Testis (tissue), 3 donors: ENCODE data around the gene TVP23A. TPM values are rescaled to one million over a fixed set of nuclear protein-coding genes. Genes with fewer than 3 reads are reported as not detected.

Source experiments
- DNase-seq: peaks from one replicate; pipeline ENCODE4 v3.0.0-alpha.2; 2019
- H3K27ac ChIP-seq, 2 donors: fragments of 200-600 bp; sonication (generic); one replicate each; pipeline ENCODE4 v1.5.1; 2019
- H3K27me3 ChIP-seq: fragments of 200-600 bp; sonication (generic); one replicate; pipeline ENCODE4 v1.5.1; 2019
- H3K36me3 ChIP-seq: fragments of 200-600 bp; sonication (generic); one replicate; pipeline ENCODE4 v1.5.1; 2017; ENCODE audit warnings: low read depth; ENCODE audit errors: missing control alignments
- H3K4me1 ChIP-seq: fragments of 200-600 bp; sonication (generic); one replicate; pipeline ENCODE4 v1.5.1; 2019
- H3K4me3 ChIP-seq, 2 donors: fragments of 200-600 bp; sonication (generic); one replicate each; pipeline ENCODE4 v1.5.1; 2017 to 2019
- H3K9me3 ChIP-seq: fragments of 200-600 bp; sonication (generic); one replicate; pipeline ENCODE4 v1.5.1; 2017
- POLR2A ChIP-seq: fragments of 450-650 bp; IDR thresholded peaks from one replicate; pipeline ENCODE4 v1.6.1; 2017; ENCODE audit warnings: antibody characterized with exemption, mild to moderate bottlenecking, moderate library complexity
- WGBS, 2 donors: methylation state at CpG; one replicate each; pipeline ENCODE4 v1.1.5; 2018; 5-methylcytosine and 5-hydroxymethylcytosine counted together
- intact Hi-C: fragments of 100-400 bp; cut with DNase I; formaldehyde crosslinking; loops from one replicate; pipeline ENCODE4 v1.15.1; 2023; ENCODE audit warnings: low total_unique reads
- polyA plus RNA-seq: library from polyadenylated mRNA; stranded (reverse); fragments of 350-450 nt; fragmentation: Illumina TruSeq; extraction: RNeasy Lipid Tissue Mini Kit (QIAGEN cat#74804); gene quantifications from one replicate; pipeline ENCODE4 v1.2.3, GENCODE V29; 2014; ENCODE audit warnings: low read depth, low replicate concordance; ENCODE audit not compliant: insufficient read depth
- total RNA-seq, 2 donors: library from RNA; depleted of rRNA; stranded (reverse); fragments of >200 nt; gene quantifications; one replicate each; pipeline ENCODE4 v1.2.3, GENCODE V29; 2016
- TF ChIP-seq, protein P1 (sequence below), 3 experiments: fragments of 450-650 bp in 2 of 3; fragments of 200-600 bp in 1 of 3; sonication (generic) in 1 of 3; IDR thresholded peaks; one replicate each; pipeline ENCODE4 v1.5.1; 2016 to 2019; ENCODE audit warnings: antibody characterized with exemption in 3 of 3, mild to moderate bottlenecking in 2 of 3, moderate library complexity in 1 of 3

The TVP23A gene
- total and polyA plus RNA-seq, 3 donors from 2014 or later, result 1.7 to 4.2 (median 3.5) TPM

DNA sequence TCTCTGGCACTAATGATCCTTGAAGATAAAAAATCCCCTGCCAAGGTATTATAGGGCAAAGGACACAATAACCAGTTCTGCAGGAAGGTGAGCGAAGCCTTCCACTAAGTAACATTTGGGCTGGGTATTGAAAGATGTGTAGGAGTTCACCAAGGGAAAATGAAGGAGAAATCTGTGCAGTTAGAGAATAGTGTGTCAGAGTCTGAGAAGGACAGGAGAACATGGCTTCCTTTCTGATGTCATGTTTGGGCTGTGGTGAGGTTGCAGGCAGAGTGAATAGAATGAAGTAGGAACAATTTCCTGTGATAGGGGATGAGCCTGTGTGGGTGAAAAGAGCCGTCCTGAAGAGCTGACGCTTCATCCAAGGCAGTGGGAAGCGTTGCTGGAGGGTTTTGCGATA is 34.4 kb upstream of the TVP23A start:
- Histone ChIP-seq H3K4me1 (no peaks in the 10 kb centered on the region), H3K9me3 (no peaks in the 10 kb centered on the region), H3K27me3 (no peaks in the 10 kb centered on the region), H3K27ac (no peak overlapping the region), H3K36me3 (no peaks in the 10 kb centered on the region), H3K4me3 (no peak overlapping the region)
- TF ChIP-seq, protein P1, sequence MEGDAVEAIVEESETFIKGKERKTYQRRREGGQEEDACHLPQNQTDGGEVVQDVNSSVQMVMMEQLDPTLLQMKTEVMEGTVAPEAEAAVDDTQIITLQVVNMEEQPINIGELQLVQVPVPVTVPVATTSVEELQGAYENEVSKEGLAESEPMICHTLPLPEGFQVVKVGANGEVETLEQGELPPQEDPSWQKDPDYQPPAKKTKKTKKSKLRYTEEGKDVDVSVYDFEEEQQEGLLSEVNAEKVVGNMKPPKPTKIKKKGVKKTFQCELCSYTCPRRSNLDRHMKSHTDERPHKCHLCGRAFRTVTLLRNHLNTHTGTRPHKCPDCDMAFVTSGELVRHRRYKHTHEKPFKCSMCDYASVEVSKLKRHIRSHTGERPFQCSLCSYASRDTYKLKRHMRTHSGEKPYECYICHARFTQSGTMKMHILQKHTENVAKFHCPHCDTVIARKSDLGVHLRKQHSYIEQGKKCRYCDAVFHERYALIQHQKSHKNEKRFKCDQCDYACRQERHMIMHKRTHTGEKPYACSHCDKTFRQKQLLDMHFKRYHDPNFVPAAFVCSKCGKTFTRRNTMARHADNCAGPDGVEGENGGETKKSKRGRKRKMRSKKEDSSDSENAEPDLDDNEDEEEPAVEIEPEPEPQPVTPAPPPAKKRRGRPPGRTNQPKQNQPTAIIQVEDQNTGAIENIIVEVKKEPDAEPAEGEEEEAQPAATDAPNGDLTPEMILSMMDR (IDR thresholded peaks at IDR 0.05), result no peak
- TF ChIP-seq POLR2A, result no peak
- intact Hi-C loops, result no loop called here
- 85 to 89% methylated on average over 5 of the region's 5 CpGs for WGBS, 2 donors
- DNase-seq, result no peak

DNA sequence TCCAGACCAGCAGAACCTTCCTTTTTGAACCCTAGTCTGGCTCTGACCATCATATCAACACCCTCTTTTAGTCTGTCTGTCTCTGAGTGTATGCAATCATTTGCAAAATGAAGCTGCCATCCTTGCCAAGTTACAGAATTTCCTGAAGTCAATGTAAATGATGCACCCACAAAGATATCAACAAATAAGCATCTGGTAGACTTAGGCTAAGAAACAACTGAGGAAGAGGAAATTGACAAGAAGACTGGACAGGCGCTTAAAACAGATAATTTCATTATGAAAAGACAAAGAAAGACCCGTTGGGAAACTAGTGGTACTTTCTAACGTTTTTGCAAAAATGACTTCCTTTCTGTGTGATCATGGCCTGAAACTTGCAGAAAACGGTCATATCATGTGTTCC is 33.7 kb upstream of the TVP23A start:
- Histone ChIP-seq H3K4me3 (no peak overlapping the region), H3K36me3 (no peaks in the 10 kb centered on the region), H3K4me1 (no peaks in the 10 kb centered on the region), H3K27ac (no peak overlapping the region), H3K27me3 (no peaks in the 10 kb centered on the region), H3K9me3 (no peaks in the 10 kb centered on the region)
- no peak for DNase-seq
- 69 to 76% methylated on average over 4 of the region's 4 CpGs for WGBS, 2 donors
- intact Hi-C loops, result no loop called here
- TF ChIP-seq POLR2A, result no peak

DNA sequence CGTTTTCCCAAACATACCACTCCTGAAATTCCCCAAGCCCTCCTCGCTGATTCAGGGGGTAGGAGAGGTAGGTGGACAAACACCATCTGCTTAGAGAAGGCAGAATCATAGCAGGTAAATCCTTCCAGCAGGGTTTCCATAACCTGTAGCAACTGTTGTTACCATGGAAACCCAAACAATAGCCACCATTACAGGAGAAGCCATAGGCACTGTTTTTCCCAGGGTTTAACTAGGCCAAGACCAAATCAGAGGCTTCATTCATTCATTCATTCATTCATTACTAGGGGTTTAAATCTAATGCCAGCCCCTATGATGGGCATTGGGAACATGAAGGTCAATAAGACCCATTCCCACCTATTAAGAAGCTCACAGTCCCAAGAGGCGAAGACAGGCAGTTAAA is 32.9 kb upstream of the TVP23A start:
- Histone ChIP-seq H3K27me3 (no peaks in the 10 kb centered on the region), H3K4me3 (no peak overlapping the region), H3K9me3 (no peaks in the 10 kb centered on the region), H3K4me1 (no peaks in the 10 kb centered on the region), H3K36me3 (no peaks in the 10 kb centered on the region), H3K27ac (no peak overlapping the region)
- TF ChIP-seq POLR2A, result no peak
- TF ChIP-seq, protein P1 (IDR thresholded peaks at IDR 0.05), result no peak
- WGBS, 2 donors, result 94 to 95% methylated on average over 3 of the region's 3 CpGs
- no peak for DNase-seq
- intact Hi-C loops, result no loop called here

DNA sequence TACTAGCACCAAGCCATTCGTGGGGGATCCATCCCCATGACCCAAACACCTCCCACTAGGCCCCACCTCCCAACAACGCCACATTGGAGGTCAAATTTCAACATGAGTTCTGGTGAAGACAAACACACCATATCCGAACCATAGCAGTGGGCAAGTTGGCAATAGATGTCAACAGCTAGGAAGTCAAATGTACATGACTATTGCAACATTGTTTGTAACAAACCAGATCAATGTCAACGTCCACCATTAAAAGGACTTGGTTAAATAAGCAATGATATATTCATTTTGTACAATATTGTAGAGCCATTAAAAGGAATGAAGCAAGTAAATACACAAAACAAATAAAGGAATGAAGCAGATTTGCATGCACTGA is 31.9 kb upstream of the TVP23A start:
- intact Hi-C loops, result no loop called here
- Histone ChIP-seq H3K36me3 (no peaks in the 10 kb centered on the region), H3K4me3 (no peak overlapping the region), H3K27me3 (no peaks in the 10 kb centered on the region), H3K27ac (no peak overlapping the region), H3K9me3 (no peaks in the 10 kb centered on the region), H3K4me1 (no peaks in the 10 kb centered on the region)
- TF ChIP-seq, protein P1 (IDR thresholded peaks at IDR 0.05), result no peak
- no peak for TF ChIP-seq POLR2A
- DNase-seq, result no peak
- WGBS, 2 donors, result 76 to 79% methylated on average over 4 of the region's 4 CpGs

DNA sequence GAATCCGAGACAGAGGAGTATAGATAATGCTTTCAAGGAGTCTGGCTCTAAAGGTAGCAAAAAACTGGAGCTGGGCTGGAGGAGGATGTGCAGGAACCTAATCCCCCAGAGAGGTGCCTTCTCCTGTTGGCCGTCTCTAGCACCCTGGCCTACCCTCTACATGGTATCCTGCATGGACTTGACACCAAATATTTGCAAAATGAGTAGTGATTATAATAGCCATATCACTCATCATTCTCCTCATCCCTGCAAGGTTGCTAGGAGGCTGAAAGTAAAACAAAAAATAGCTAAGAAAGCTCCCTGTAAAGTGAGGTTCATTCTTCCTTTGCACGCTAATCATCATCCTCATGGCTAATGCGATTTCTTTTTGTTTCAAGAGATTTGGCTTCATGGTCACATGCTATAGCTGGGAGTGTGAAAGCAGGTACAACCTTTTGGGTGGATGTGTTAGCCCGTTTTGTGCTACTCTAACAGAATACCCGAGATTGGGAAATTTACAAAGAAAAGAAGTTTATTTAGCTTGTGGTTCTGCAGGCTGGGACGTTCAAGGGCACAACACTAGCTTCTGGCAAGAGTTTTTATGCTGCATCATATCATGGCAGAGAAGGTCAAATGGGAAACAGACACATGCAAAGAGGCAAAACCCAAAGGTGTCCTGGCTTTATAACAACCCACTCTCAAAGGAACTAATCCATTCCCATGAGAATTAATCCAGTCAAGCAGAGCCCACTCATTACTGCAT is 31.3 kb upstream of the TVP23A start:
- 63 to 69% methylated on average over 7 of the region's 7 CpGs for WGBS, 2 donors
- Histone ChIP-seq H3K36me3 (no peaks in the 10 kb centered on the region), H3K27me3 (no peaks in the 10 kb centered on the region), H3K4me1 (no peaks in the 10 kb centered on the region), H3K9me3 (no peaks in the 10 kb centered on the region), H3K27ac (no peak overlapping the region), H3K4me3 (no peak overlapping the region)
- no peak for DNase-seq
- no peak for TF ChIP-seq POLR2A
- TF ChIP-seq, protein P1 (IDR thresholded peaks at IDR 0.05), result no peak
- intact Hi-C loops, result no loop called here
